HG03565 (cell line): Measurements from ENCODE around the gene ITPKC.
"Not testable (repeated sequence)": the region's sequence is repeated elsewhere in the genome, so short reads cannot be mapped to it uniquely, and the experiment has no call there.

Experiments
- ATAC-seq: cut with Tn5 transposase; IDR thresholded peaks from one replicate; pipeline ENCODE4 v1.9.1; 2021; ENCODE audit warnings: mild to moderate bottlenecking, moderate library complexity; ENCODE audit not compliant: unreplicated experiment

Gene ITPKC

DNA sequence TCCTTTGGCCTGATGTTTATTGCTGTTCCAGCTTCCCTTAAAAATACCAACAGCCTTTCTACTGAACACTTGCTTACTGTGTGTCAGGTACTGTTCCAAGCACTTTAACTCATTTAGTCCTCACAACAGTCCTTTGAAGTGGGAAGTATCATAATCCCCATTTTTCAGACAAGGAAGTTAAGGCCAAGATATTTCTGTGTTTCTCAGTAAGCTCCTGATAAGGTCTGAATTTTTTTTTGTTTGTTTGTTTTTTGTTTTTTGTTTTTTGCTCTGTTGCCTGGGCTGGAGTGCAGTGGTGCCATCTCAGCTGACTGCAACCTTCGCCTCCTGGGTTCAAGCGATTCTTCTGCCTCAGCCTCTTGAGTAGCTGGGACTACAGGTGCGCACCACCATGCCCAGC lies 41.6 kb downstream of the ITPKC start:
- ATAC-seq: no peak

GRCh38 chr19:40759352-40759751 lies 42.4 kb downstream of the ITPKC start:
- ATAC-seq: no peak

DNA sequence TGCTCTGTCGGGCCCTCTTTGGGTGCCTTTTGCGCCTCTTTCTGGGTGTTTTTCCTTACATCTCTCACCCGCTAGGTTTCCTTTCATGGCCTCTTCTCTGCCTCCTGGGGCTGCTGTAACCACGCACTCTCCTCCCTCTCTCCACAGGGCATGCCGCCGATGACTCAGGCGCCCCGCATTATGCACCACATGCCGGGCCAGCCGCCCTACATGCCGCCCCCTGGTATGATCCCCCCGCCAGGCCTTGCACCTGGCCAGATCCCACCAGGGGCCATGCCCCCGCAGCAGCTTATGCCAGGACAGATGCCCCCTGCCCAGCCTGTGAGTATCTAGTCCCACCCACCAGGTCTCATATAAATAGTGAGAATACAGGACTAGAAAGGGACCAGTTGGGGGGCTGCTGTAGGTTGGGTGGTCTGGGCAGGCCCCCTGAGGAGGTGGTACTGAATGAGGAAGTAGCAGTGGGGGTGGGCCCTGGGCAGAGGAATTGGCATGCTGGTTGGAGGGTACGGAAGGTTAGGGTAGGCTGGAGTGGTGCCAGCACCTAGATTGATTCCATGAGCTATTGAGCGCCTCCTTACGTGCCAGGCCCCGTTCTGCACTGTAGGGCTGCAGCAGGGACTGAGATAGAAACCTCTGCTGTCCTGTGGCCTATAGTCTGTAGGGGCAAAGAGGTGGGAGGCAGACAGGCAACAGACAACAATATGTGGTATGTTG lies 46.0 kb downstream of the ITPKC start:
- ATAC-seq: no peak

- no peak for ATAC-seq
Observed at GRCh38 chr19:40763526-40763925, 46.6 kb downstream of the ITPKC start.

DNA sequence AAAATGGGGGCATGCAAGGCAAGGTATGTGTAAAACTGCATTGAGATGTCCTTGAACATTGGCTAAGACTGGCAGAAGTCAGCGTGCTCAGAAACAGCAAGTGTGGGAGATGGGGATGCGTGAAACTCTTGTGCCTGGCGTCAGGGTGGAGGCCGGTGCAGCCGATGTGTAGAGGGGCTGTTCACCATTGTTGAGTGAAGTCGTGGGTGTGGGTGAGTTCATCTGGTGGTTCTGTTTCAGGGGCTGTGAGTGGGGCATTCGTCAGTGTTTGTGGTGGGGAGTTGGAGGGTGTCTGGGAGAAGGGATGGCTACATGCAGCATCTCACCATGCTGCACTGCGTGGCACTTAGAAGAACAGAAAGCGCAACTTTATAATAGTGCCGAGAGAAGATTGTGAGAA lies 47.1 kb downstream of the ITPKC start:
- ATAC-seq: no peak

DNA sequence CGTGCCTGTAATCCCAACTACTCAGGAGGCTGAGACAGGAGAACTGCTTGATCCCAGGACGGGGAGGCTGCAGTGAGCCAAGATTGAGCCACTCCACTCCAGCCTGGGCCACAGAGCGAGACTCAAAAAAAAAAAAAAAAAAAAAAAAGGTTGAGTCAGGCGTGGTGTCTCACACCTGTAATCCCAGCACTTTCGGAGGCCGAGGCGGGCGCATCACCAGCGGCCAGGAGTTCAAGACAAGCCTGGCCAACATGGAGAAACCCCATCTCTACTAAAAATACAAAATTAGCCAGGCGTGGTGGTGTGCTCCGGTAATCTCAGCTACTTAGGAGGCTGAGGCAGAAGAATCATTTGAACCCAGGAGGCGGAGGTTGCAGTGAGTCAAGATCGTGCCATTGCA lies 49.5 kb downstream of the ITPKC start:
- ATAC-seq: not testable (repeated sequence)

DNA sequence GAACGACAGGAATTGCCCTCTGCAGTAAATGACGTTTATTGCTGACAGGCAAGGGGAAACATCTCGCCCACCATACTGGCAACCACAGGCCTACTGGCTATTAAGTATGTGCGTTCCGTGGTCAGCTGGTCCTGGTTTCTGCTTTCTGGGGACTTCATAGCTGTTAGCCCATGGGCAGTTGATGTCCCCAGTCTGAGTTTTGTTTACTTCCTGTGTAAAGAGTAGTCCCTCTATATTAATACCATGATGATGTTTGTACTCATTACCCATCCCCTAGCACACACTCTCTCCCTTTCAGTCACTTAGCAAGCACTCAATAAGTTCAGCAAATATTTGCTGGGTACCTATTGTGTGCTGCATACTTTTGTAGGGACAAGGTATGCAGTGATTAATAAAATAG lies 52.0 kb downstream of the ITPKC start:
- ATAC-seq: no peak

- not testable (repeated sequence) for ATAC-seq
Observed at GRCh38 chr19:40771101-40771862, 54.4 kb downstream of the ITPKC start.

DNA sequence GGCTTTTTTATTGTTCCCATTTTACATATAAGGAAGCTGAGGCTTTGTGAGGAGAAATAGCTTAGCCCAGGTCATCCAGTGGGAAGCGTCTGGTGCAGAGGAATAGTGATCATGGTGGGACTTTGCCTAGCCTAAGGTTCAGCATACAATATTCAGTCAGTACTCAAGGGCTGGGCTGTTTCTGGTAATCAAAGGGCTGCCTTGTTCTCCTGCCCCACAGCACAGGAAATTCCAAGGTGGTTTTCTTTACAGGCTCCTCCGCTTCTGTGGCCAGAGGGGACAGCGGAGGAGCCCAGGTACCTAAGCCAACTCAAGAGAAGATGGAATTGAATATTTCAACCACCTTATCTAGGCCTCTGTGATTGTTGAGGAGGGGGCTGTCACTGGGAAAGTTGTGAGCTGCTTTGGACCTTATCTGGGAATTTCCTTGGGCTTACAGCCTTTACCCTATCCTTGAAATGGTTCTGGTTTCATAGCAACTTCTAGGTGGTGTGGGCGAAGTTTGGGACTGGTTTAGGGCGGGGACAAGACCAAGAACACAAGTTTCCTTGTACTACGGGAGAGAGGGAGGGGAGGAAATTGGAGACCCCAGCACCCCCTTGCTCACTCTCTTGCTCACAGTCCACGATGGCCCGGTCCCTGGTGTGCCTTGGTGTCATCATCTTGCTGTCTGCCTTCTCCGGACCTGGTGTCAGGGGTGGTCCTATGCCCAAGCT lies 58.2 kb downstream of the ITPKC start, which contains the start of gene MIA:
TSS of gene MIA (plus strand) at position 606 of the 716 bp plus-strand sequence. CDS start at position 628, 22 bp downstream.
- ATAC-seq: no peak

GRCh38 chr19:40775632-40776022 lies 58.7 kb downstream of the ITPKC start:
- no peak for ATAC-seq

GRCh38 chr19:40776364-40776763 lies 59.5 kb downstream of the ITPKC start:
- ATAC-seq: no peak

- peak; percentile 55 for ATAC-seq
Observed at GRCh38 chr19:40776932-40777644, 60.2 kb downstream of the ITPKC start.

DNA sequence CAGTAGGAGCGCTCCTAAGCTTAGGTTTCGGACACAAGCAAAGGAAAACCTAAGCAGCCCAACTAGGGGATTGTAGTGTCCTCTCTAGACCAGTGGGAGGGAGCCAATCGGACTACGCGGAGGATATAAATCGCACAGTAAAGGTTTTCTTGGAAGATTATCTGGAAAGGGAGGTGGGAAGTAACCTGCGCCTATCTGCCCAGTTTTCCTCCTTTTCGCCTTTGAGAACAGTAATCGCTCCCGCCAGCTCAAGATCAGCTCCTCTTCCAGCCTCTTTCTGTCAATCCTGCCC lies 60.7 kb downstream of the ITPKC start:
- no peak for ATAC-seq

GRCh38 chr19:40777937-40778705 lies 61.2 kb downstream of the ITPKC start, which contains the start of gene RAB4B:
TSS of gene RAB4B (plus strand) at chr19:40778247. CDS start at chr19:40778376, 129 bp downstream.
- peak; percentile 53 for ATAC-seq

- ATAC-seq: no peak
Observed at GRCh38 chr19:40778706-40779284, 61.9 kb downstream of the ITPKC start.

GRCh38 chr19:40780582-40780981 lies 63.7 kb downstream of the ITPKC start:
- ATAC-seq: no peak

- no peak for ATAC-seq
Observed at GRCh38 chr19:40781140-40781539, 64.2 kb downstream of the ITPKC start.

DNA sequence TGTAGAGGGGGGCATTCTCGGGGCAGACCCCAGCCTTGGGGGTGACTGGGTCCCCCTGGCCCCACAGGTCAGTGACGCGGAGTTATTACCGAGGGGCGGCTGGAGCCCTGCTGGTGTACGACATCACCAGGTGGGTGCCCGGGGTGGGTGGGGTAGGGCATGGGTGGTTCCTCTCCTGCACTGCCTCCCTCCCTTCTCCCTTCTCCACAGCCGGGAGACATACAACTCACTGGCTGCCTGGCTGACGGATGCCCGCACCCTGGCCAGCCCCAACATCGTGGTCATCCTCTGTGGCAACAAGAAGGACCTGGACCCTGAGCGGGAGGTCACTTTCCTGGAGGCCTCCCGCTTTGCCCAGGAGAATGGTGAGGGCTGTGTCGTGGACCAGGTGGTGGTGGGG lies 66.8 kb downstream of the ITPKC start:
- ATAC-seq: no peak

- ATAC-seq: not testable (repeated sequence)
Observed at GRCh38 chr19:40784146-40784545, 67.2 kb downstream of the ITPKC start.

DNA sequence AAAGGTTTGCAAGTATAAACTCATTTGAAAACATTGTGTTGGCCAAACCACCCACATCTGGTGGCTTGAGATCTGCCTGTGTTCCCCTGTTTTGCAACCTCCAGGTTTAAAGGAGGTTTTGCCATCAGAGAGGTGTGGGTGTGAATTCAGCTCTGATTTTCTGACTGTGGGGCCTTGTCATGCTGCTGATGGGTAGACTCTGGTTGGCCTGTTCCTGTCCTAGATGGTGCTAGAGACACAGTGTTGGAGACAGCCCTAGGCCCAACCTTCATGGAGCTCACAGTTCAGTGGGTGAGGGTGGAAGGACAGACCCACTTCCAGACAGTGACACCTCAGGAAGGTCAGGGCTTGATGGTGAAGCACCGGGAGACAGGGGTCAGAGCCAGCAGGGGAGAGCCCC lies 68.6 kb downstream of the ITPKC start:
- no peak for ATAC-seq
